Breast epithelium (tissue), 4 donors: ENCODE measurements around the gene CDCA4. TPM values are rescaled to one million over a fixed set of nuclear protein-coding genes. Genes with fewer than 3 reads are reported as not detected.

Experiments
- DNase-seq, 2 donors: peaks; one replicate each; pipeline ENCODE4 v3.0.0-alpha.2; 2019; ENCODE audit warnings: low spot score in 2 of 2
- H3K27ac ChIP-seq, 2 donors: fragments of 200-600 bp; sonication (generic) in 1 of 2; one replicate each; pipeline ENCODE4 v1.5.1; 2016 to 2019; ENCODE audit warnings: mild to moderate bottlenecking in 1 of 2
- H3K27me3 ChIP-seq, 2 donors: fragments of 200-600 bp; sonication (generic) in 1 of 2; one replicate each; pipeline versions ENCODE4 v1.5.1 to v1.6.0; 2017 to 2019; ENCODE audit warnings: control low read depth in 1 of 2, mild to moderate bottlenecking in 1 of 2
- H3K36me3 ChIP-seq: fragments of 200-600 bp; one replicate; pipeline ENCODE4 v1.5.1; 2019
- H3K4me1 ChIP-seq, 2 donors: fragments of 200-600 bp; sonication (generic); one replicate each; pipeline ENCODE4 v1.5.1; 2016 to 2019; ENCODE audit warnings: control low read depth in 1 of 2
- H3K4me3 ChIP-seq, 3 donors: fragments of 200-600 bp; sonication (generic); 1 replicate in 2 of 3; 2 replicates in 1 of 3; pipeline ENCODE4 v1.5.1; 2016 to 2019; ENCODE audit warnings: mild to moderate bottlenecking in 3 of 3, moderate library complexity in 2 of 3
- H3K9me3 ChIP-seq, 2 donors: fragments of 200-600 bp; sonication (generic) in 1 of 2; one replicate each; pipeline ENCODE4 v1.5.1; 2016 to 2019; ENCODE audit warnings: control low read depth in 1 of 2
- POLR2A ChIP-seq: fragments of 450-650 bp; IDR thresholded peaks from one replicate; pipeline ENCODE4 v1.6.1; 2016; ENCODE audit warnings: antibody characterized with exemption, mild to moderate bottlenecking, moderate library complexity
- POLR2AphosphoS5 ChIP-seq, 3 donors: sonication (generic); formaldehyde crosslinking; IDR thresholded peaks; one replicate each; pipeline ENCODE4 v1.6.1; 2017; ENCODE audit warnings: antibody characterized with exemption in 3 of 3
- intact Hi-C: fragments of 100-400 bp; cut with DNase I; formaldehyde crosslinking; loops from one replicate; pipeline ENCODE4 v1.15.1; 2023; ENCODE audit warnings: low total_unique reads
- total RNA-seq, 3 donors: library from RNA; depleted of rRNA; stranded (reverse); fragments of >200 nt; gene quantifications; one replicate each; pipeline ENCODE4 v1.1.0, GENCODE V29; 2016
- TF ChIP-seq, protein P1 (sequence below), 3 donors: fragments of 450-650 bp; IDR thresholded peaks; one replicate each; pipeline ENCODE4 v1.5.1; 2016 to 2017; ENCODE audit warnings: antibody characterized with exemption in 3 of 3, mild to moderate bottlenecking in 3 of 3, moderate library complexity in 3 of 3

CDCA4 gene
- total RNA-seq, 3 donors from 2014 or later, result 5.1 to 10.4 (median 10.2) TPM

- no peak for DNase-seq
- no peaks in the 10 kb centered on the region for H3K9me3 ChIP-seq
- no peak overlapping the region for H3K27ac ChIP-seq
- no peak overlapping the region for H3K4me3 ChIP-seq
- intact Hi-C loops, result no loop called here
- no peaks in the 10 kb centered on the region for H3K4me1 ChIP-seq
- TF ChIP-seq POLR2AphosphoS5 (IDR thresholded peaks at IDR 0.05) (no peak), POLR2A (no peak)
- TF ChIP-seq, protein P1, sequence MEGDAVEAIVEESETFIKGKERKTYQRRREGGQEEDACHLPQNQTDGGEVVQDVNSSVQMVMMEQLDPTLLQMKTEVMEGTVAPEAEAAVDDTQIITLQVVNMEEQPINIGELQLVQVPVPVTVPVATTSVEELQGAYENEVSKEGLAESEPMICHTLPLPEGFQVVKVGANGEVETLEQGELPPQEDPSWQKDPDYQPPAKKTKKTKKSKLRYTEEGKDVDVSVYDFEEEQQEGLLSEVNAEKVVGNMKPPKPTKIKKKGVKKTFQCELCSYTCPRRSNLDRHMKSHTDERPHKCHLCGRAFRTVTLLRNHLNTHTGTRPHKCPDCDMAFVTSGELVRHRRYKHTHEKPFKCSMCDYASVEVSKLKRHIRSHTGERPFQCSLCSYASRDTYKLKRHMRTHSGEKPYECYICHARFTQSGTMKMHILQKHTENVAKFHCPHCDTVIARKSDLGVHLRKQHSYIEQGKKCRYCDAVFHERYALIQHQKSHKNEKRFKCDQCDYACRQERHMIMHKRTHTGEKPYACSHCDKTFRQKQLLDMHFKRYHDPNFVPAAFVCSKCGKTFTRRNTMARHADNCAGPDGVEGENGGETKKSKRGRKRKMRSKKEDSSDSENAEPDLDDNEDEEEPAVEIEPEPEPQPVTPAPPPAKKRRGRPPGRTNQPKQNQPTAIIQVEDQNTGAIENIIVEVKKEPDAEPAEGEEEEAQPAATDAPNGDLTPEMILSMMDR (IDR thresholded peaks at IDR 0.05), result no peak
- peaks cover 4% of the 10 kb centered on the region for H3K36me3 ChIP-seq
- H3K27me3 ChIP-seq, result no peaks in the 10 kb centered on the region
These were observed 24.9 kb downstream of the CDCA4 start for GRCh38 chr14:104996032-104996431.

DNA sequence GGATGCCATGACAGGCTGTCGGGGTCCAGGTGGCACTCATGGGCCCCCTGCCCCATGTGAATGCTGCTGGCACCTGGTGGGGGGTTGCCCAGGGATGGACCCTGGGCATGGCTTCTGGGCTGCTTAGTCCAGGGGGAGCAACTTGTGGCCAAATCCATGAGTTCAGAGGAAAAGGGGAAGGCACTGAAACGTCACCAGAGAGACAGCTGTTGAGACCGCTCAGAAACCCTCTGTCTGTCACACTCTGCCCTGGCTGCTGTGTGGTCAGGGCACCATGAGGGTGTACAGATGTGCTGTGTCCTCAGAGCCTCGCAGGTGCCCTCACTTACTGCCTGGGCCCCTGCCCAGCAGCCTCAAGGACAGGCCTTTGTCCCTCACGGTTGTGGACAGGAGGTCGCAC, 25.9 kb downstream of the CDCA4 start:
- no peaks in the 10 kb centered on the region for H3K9me3 ChIP-seq
- no peaks in the 10 kb centered on the region for H3K4me1 ChIP-seq
- DNase-seq, result no peak
- TF ChIP-seq POLR2AphosphoS5 (IDR thresholded peaks at IDR 0.05) (no peak), POLR2A (no peak)
- TF ChIP-seq, protein P1 (IDR thresholded peaks at IDR 0.05), result no peak
- intact Hi-C loops, result no loop called here
- peaks cover 4% of the 10 kb centered on the region for H3K36me3 ChIP-seq
- no peaks in the 10 kb centered on the region for H3K27me3 ChIP-seq
- H3K4me3 ChIP-seq, result no peak overlapping the region
- no peak overlapping the region for H3K27ac ChIP-seq

DNA sequence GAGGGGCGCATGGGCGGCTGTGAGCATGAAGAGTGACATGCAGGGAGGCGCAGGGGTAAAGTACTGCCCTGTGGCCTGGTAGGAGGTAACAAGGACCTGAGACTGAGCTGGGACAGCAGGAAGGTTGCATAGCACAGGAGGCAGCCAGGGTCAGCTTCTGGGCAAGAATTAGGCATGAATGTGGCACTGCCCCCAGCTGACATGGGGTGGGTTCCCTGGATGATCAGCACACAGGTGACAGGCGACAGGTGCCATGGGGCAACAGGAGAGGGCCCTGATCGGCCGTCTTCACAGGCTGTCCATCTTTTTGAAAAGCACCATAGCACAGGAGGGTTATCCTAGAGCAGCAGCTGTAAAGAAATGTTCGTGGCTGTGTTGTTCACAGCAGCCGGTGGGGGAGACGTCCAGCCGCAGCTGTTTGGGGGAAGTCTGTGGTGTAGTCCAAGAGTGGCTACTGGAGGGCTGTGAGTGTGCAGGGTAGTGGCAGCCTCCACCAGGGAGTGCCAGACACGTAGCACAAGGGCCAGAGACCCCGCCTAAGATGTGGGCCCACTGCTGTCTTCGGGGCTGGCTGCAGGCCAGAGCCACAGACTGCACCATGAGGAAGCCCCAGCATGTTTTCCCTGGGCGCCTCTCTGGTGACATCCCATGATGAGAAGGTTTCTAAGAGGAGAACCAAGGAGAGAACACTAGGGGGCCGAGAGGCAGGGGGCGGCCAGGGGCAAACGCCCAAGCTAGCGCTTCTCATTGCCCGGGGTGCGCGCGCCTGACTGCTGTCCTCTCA, 26.9 kb downstream of the CDCA4 start:
- Histone ChIP-seq H3K27ac (no peak overlapping the region), H3K36me3 (peaks cover 4% of the 10 kb centered on the region), H3K4me3 (no peak overlapping the region), H3K4me1 (no peaks in the 10 kb centered on the region), H3K27me3 (no peaks in the 10 kb centered on the region), H3K9me3 (no peaks in the 10 kb centered on the region)
- intact Hi-C loops, result no loop called here
- no peak for DNase-seq
- TF ChIP-seq POLR2A, result no peak
- TF ChIP-seq, protein P1 (IDR thresholded peaks at IDR 0.05), result no peak
- no peak for TF ChIP-seq POLR2AphosphoS5 (IDR thresholded peaks at IDR 0.05)

- Histone ChIP-seq H3K36me3 (peaks cover 4% of the 10 kb centered on the region), H3K9me3 (no peaks in the 10 kb centered on the region), H3K4me1 (no peaks in the 10 kb centered on the region), H3K4me3 (no peak overlapping the region), H3K27ac (no peak overlapping the region), H3K27me3 (no peaks in the 10 kb centered on the region)
- TF ChIP-seq POLR2A (no peak), POLR2AphosphoS5 (IDR thresholded peaks at IDR 0.05) (no peak)
- TF ChIP-seq, protein P1 (IDR thresholded peaks at IDR 0.05), result no peak
- intact Hi-C loops, result no loop called here
- no peak for DNase-seq
These were observed 27.6 kb downstream of the CDCA4 start for GRCh38 chr14:104993306-104993705.

- Histone ChIP-seq H3K36me3 (peaks cover 4% of the 10 kb centered on the region), H3K9me3 (no peaks in the 10 kb centered on the region), H3K4me3 (no peak overlapping the region), H3K27ac (no peak overlapping the region), H3K27me3 (no peaks in the 10 kb centered on the region), H3K4me1 (no peaks in the 10 kb centered on the region)
- DNase-seq, result no peak
- intact Hi-C loops, result no loop called here
- TF ChIP-seq, protein P1 (IDR thresholded peaks at IDR 0.05), result no peak
- TF ChIP-seq POLR2A (no peak), POLR2AphosphoS5 (IDR thresholded peaks at IDR 0.05) (no peak)
These were observed 28.4 kb downstream of the CDCA4 start for GRCh38 chr14:104992501-104992900.
